ENCODE results near the gene CYSTM1. TPM values are rescaled to one million over a fixed set of nuclear protein-coding genes. Genes with fewer than 3 reads are reported as not detected.

Gene CYSTM1, protein sequence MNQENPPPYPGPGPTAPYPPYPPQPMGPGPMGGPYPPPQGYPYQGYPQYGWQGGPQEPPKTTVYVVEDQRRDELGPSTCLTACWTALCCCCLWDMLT
- 100 to 1,000 TPM in 1 of 8 experiments, 10 to 100 TPM in 7; 18.8 to 102 (median 28.2) TPM for total RNA-seq

DNA sequence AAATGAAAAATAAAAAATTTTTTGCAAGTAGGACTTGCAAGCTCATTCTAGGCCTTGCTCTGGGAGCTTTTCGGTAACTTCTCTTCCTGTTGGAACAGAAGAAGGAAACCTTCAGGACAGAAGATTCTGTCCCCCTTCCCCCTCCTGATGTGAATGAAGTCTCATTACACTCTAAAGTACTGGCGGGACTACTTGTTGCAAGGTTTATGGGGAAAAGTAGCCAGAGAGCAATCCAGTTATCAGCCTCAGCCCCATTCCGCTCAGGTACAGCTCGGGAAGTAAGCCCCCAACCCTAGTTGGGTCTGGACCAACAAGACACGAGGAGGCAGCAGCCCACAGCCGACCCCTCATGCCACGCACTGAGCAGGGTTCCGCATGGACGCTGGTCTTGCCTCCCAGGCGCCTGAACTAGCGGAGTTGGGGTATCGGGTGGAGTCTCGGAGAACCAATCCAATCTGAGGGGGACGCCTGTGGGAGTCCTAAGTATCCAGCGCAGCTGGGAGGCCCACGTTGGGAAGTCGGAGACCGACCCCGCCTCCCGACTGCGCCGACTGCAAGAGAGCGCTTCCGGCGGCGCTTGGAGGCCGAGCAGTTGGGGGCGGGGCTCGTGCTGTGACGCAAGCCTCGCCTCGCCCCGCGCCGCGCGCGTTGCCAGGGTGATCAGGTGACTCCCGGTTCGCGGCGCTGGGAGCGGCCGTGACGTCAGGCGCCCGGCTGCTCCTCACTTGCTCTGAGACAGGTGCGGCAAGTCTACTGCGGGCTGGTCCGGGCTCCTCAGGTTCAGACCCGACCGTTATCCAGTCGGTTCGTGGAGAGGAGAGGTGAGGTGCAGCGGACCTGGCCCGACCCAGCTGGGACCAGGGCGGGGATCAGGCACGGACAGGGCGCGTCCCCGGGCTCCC is at the start of gene CYSTM1:
TSS of gene CYSTM1 (plus strand) at position 724 of the 902 bp plus-strand sequence. CDS start 19,278 bp downstream, outside the sequence.
- Histone ChIP-seq H3K27ac (peak within 1 kb of the TSS; percentile 46 to 58), H3K4me1 (replicated peaks in 1 of 2) (peaks cover 6% of the 10 kb centered on the region in 2 donors), H3K4me3 (peak within 1 kb of the TSS; percentile 55 to 90 (median 75))
- 5 to 68% (median 14%) methylated on average over 2 to 14 of the region's 61 CpGs; no CpG with 5 or more reads in 1 of the 10 experiments for WGBS, 10 experiments
- ATAC-seq (replicated peaks in 6 of 8), result peak; percentile 76 to 91 (median 88)
- in situ Hi-C loops (cut with MboI; ENCODE audit: low pct_unique_long_range_greater_than_20kb in 2 of 9, low sequenced_read_pairs in 9 of 9, unreplicated experiment in 9 of 9), result loop anchor here in 6 of 9 experiments (25.0 kb wide), 2 partner anchors 112 to 387 kb away; partner anchors contain the start of gene PSD2 (in 3 of the 6)

DNA sequence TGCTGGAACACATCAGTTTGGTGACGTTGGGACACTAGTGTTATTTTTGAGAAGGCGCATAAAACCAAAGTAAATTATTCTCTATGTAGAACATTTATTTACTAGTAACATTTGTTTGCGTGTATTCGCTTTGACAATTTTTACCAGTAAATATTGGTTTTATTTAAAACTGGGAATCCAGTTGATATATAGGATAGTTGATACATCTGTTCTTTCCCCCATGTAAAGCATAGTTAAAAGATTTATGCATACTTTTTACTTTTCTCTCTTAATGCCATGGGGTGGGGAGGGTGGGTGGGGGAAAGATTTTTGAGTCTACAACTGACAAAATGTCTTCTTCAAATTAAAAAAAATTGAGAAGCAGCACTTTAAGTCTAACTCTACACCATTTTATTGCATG is 49.4 kb upstream of the CYSTM1 start, which contains the start of gene IGIP:
TSS of gene IGIP (plus strand) at position 301 of the 400 bp plus-strand sequence. CDS start 2,540 bp downstream, outside the sequence.
- 83 to 100% (median 93%) methylated on average over 1 to 4 of the region's 4 CpGs; no CpG with 5 or more reads in 1 of the 10 experiments for WGBS, 10 experiments
- in situ Hi-C loops (cut with MboI; ENCODE audit: low pct_unique_long_range_greater_than_20kb in 2 of 9, low sequenced_read_pairs in 9 of 9, unreplicated experiment in 9 of 9), result no loop called here
- H3K27ac ChIP-seq, result no peak within 1 kb of the TSS
- no peaks in the 10 kb centered on the region for H3K4me1 ChIP-seq (replicated peaks in 1 of 2)
- no peak for ATAC-seq (replicated peaks in 6 of 8)
- H3K4me3 ChIP-seq, result no peak within 1 kb of the TSS

DNA sequence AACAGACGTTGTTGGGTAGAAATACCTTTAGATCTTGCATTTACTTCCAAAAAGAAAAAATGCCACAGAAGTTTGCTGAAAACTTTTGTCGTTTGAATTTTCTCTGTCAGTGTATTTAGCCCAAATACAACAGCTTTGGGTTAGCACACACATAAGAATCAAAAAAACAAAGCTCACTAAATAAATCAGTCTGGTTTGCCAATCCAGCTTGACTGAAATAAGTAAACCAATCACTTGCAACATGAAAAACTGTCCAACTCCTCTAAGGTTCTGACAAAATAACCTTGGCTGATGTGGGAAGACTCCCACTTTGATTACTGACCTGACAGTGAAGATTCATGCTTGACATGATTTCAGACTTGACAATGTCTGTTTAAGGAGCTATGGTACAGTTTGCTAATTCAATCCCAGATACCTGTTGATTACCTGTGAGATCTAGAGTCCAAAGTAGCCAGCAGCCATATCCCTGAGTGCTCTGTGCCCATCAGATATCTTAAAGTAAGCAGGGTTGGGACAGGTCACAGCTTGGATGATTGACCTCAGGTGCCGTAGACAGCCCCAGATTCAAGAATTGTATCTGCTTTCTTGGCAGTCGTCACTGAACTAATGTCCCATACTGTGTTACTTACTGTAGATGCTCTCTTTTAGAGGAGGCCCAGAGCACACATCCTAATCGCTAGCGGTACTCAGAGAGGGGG is 48.5 kb upstream of the CYSTM1 start:
- in situ Hi-C loops (cut with MboI; ENCODE audit: low pct_unique_long_range_greater_than_20kb in 2 of 9, low sequenced_read_pairs in 9 of 9, unreplicated experiment in 9 of 9), result no loop called here
- H3K27ac ChIP-seq, result no peak overlapping the region
- no peak overlapping the region for H3K4me3 ChIP-seq
- ATAC-seq (replicated peaks in 6 of 8), result no peak
- 50 to 88% (median 70%) methylated on average over 2 to 6 of the region's 6 CpGs; no CpG with 5 or more reads in 1 of the 10 experiments for WGBS, 10 experiments
- no peaks in the 10 kb centered on the region for H3K4me1 ChIP-seq (replicated peaks in 1 of 2)

DNA sequence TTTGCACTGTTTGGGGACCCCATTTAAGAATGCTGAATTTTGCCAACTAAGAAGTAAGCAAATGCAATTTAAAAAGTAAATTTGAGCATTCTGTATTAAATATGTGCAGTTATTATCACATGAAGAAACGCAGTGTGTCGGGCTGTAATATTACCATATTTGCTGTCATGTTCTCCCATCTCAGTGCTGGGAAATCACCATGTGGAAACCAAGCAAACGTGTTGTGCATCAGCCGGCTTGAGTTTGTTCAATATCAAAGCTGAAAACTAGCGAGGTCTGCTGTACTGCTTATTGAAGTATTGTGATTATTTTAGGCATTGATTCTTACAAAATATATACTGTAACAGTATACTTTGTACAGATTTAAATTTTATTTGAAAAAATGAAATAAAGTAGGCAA is 46.6 kb upstream of the CYSTM1 start:
- Histone ChIP-seq H3K27ac (no peak overlapping the region), H3K4me1 (replicated peaks in 1 of 2) (no peaks in the 10 kb centered on the region), H3K4me3 (no peak overlapping the region)
- in situ Hi-C loops (cut with MboI; ENCODE audit: low pct_unique_long_range_greater_than_20kb in 2 of 9, low sequenced_read_pairs in 9 of 9, unreplicated experiment in 9 of 9), result no loop called here
- WGBS, 10 experiments, result 56 to 82% (median 77%) methylated on average over 2 to 5 of the region's 5 CpGs; no CpG with 5 or more reads in 1 of the 10 experiments
- no peak for ATAC-seq (replicated peaks in 6 of 8)

DNA sequence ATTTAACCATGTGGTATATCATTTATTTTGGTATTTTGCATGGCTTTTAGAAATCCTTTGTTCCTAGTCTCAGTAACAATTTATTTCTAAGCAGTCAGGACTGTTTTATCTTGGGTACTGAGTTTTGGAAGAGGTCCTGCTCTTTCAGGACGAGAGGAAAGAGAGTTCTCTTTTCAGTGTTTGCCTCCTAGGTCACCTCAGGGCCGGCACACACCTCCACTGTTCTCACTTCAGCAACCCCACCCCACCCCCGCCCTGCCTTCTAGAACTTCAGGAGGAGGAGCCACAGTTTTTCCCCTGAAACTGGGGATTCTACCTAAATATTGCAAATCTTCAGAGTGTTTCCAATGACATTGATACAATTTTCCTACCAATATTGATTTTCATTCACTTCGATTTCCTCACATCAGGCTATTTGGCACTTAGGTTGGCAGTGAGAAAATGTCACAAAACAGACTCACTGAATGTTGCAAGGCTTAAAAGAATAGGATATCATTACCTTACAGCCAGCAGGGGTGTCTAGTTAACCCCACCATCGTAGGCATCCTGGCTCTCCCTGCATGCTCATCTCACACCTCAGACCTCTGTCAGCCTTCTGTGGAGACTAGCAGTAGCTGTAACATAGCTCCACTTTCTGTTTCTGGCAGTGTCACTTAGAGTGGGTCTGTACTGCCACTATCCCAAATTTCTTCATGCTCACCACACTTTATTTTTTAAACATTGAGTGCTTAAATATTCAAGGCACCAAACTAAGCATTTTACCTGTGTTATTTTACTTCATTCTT is 43.8 kb upstream of the CYSTM1 start:
- in situ Hi-C loops (cut with MboI; ENCODE audit: low pct_unique_long_range_greater_than_20kb in 2 of 9, low sequenced_read_pairs in 9 of 9, unreplicated experiment in 9 of 9), result no loop called here
- ATAC-seq (replicated peaks in 6 of 8), result no peak
- 0 to 83% (median 43%) methylated on average over 1 to 4 of the region's 5 CpGs; no CpG with 5 or more reads in 3 of the 10 experiments for WGBS, 10 experiments

DNA sequence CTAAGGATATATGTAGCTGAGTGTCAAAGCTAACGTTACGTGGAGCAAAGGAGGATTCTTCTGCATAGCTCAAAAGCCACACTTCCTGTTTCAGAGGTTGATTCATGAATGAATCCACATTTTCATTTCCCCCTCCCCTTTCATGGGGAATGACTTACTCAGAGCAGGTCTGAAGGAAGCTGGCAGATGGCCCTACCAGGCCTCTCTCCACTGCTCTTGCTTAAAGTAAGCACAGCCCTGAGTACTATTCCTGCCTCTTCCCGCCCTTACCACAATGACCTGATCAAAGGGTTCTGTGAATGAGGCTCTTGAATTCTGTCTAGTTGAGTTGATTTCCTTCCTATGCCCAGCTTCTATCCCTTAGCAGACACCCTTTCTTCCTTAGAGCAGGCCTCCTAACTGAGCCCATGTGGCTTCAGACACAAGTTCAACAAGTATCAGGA is 43.0 kb upstream of the CYSTM1 start:
- peak in 3 of 8 experiments; percentile 41 to 99 (median 98) for ATAC-seq (replicated peaks in 6 of 8)
- in situ Hi-C loops (cut with MboI; ENCODE audit: low pct_unique_long_range_greater_than_20kb in 2 of 9, low sequenced_read_pairs in 9 of 9, unreplicated experiment in 9 of 9), result no loop called here
- H3K4me3 ChIP-seq, result no peak overlapping the region
- 26 to 77% (median 61%) methylated on average over 1 to 3 of the region's 3 CpGs; no CpG with 5 or more reads in 5 of the 10 experiments for WGBS, 10 experiments
- H3K4me1 ChIP-seq (replicated peaks in 1 of 2), result no peaks in the 10 kb centered on the region
- H3K27ac ChIP-seq, result no peak overlapping the region

More for the DNA sequence above, 43.8 kb upstream of the CYSTM1 start:
- Histone ChIP-seq H3K27ac (no peak overlapping the region), H3K4me3 (no peak overlapping the region), H3K4me1 (replicated peaks in 1 of 2) (no peaks in the 10 kb centered on the region)

DNA sequence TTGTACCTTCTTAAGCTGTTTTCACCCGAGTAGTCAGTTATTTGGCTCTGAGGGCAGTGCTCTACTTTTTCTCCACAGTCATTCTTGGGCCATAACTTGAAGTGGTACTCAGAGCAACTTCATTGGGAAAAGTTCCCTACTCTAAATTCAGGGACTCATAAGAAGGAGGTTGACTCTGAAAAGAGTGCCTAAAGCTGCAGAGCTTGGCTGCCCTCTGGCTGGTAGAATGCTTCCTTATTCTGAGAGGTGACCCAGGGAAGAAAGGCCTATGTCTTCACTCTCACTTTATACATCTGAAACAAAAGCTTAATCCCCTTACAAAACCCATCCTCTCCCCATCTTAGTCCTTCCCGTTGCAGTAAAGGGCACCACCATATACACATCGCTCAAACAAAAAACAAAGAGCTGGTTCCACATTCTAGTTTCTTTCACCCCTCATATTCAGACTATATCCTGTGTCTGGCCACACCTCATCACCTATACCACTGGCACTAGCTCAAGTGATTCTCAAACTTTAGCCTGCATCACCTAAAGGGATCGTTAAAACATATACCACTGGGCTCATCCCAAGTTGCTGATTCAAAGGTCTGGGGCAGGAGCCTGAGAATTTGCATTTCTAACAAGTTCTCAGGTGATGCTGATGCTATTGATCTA is 41.3 kb upstream of the CYSTM1 start:
- Histone ChIP-seq H3K4me1 (replicated peaks in 1 of 2) (no peaks in the 10 kb centered on the region), H3K4me3 (no peak overlapping the region), H3K27ac (no peak overlapping the region)
- no peak for ATAC-seq (replicated peaks in 6 of 8)
- WGBS, 10 experiments, result 60 to 86% (median 75%) methylated on average over 1 to 4 of the region's 4 CpGs; no CpG with 5 or more reads in 4 of the 10 experiments
- in situ Hi-C loops (cut with MboI; ENCODE audit: low pct_unique_long_range_greater_than_20kb in 2 of 9, low sequenced_read_pairs in 9 of 9, unreplicated experiment in 9 of 9), result no loop called here

DNA sequence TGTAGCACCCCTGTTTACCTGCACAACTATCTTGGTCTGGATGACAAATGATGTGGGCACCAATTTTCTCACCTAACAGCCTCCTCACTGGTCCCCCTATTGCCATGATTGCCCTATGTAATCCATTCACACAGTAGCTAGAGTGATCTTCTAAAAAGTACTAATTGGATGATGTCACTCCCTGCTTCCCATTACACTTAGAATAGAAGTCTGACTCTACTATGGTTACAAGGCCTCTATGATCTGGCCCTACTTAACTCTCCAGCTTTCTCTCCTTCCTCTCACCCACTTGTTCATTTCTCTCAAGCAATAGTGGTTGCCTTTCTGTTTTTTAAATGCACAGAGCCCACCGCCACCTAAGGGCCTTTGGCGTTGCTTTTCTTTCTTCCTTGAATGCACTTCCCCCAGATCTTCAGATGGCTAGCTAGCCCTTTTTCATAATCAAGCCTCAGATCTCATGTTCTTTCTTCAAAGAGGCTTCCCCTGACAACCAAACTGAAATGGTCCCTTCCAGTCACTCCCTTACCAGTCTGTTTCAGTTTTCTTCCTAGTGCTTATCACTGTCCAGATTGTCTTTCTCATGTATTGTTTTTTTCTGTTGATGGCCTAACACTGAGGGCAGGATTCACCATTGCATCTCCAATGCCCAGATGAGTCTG is 40.6 kb upstream of the CYSTM1 start:
- WGBS, 10 experiments, result 56 to 100% (median 79%) methylated on average over 1 to 2 of the region's 2 CpGs
- no peak overlapping the region for H3K4me3 ChIP-seq
- H3K27ac ChIP-seq, result no peak overlapping the region
- peak in 1 of 8 experiments; percentile 52 for ATAC-seq (replicated peaks in 6 of 8)
- H3K4me1 ChIP-seq (replicated peaks in 1 of 2), result no peaks in the 10 kb centered on the region
- in situ Hi-C loops (cut with MboI; ENCODE audit: low pct_unique_long_range_greater_than_20kb in 2 of 9, low sequenced_read_pairs in 9 of 9, unreplicated experiment in 9 of 9), result no loop called here

DNA sequence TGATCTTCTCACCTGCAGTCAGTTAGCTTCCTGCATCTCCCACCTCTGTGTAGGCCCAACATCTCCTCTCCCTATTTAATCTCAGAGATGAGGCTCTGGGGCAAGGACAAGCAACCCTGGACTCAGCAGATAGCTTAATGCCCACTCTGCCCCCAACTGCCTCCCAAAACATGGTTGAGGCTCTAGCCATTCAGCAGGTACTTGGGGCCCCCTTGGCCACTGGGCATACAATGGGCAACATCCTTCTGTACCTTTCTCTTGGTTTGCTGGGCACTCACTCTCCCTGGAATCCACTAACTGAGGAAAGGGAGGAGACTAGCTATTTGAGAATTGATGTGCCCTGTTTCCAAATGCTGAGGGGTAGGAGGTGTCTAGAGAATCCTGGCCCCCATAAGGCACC is 39.9 kb upstream of the CYSTM1 start:
- ATAC-seq (replicated peaks in 6 of 8), result no peak
- Histone ChIP-seq H3K4me1 (replicated peaks in 1 of 2) (no peaks in the 10 kb centered on the region), H3K4me3 (no peak overlapping the region), H3K27ac (no peak overlapping the region)
- in situ Hi-C loops (cut with MboI; ENCODE audit: low pct_unique_long_range_greater_than_20kb in 2 of 9, low sequenced_read_pairs in 9 of 9, unreplicated experiment in 9 of 9), result no loop called here

DNA sequence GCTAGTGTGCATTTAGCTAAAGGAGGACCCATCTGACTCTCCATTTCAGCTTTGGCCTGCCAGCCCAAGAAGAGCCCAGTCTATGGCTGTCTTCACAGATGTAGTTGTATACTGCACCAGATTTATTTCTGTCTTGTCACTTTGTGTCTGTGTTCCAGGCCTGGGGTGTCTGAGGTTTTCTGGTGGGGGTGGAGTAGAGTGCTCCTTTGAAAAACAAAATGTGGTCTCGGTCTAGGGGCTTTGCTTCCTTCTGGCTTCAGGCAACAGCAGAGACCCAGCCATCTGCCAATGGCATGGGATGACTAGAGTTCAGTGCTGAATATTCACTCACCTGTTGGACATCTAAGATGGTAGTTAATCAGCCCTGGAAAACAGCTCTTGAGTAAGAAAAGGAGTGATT is 38.4 kb upstream of the CYSTM1 start:
- Histone ChIP-seq H3K4me1 (replicated peaks in 1 of 2) (no peaks in the 10 kb centered on the region), H3K27ac (no peak overlapping the region), H3K4me3 (no peak overlapping the region)
- ATAC-seq (replicated peaks in 6 of 8), result no peak
- 0 to 83% (median 60%) methylated on average over 1 of the region's 1 CpG; no CpG with 5 or more reads in 5 of the 10 experiments for WGBS, 10 experiments
- in situ Hi-C loops (cut with MboI; ENCODE audit: low pct_unique_long_range_greater_than_20kb in 2 of 9, low sequenced_read_pairs in 9 of 9, unreplicated experiment in 9 of 9), result no loop called here

DNA sequence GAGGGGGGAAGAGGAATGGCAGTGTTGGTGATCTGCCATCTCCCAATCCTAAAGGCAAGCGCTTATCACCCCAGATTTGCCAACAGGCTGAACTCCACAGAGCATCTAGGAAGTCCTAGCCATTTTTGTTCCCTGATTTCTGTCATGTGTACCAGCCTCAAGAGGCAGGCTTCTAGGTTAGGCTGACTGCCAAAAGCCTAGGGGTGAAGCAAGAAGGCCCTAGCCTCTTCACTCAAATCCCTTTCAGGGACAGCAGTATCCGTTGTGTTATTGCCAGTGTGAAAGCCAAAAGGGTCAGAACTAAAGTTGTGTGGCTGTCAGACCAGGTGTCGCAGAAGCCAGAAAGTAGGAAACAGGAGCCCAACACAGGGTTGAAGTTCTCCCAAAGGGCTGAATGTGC is 34.6 kb upstream of the CYSTM1 start:
- in situ Hi-C loops (cut with MboI; ENCODE audit: low pct_unique_long_range_greater_than_20kb in 2 of 9, low sequenced_read_pairs in 9 of 9, unreplicated experiment in 9 of 9), result no loop called here
- Histone ChIP-seq H3K27ac (no peak overlapping the region), H3K4me3 (no peak overlapping the region), H3K4me1 (replicated peaks in 1 of 2) (no peaks in the 10 kb centered on the region)
- WGBS, 10 experiments, result 82 to 100% (median 95%) methylated on average over 1 to 3 of the region's 3 CpGs; no CpG with 5 or more reads in 2 of the 10 experiments
- no peak for ATAC-seq (replicated peaks in 6 of 8)
